AG09309 (cell line): ENCODE measurements around the gene CLBA1.

Experiments used
- DNase-seq: peaks from one replicate; pipeline ENCODE4 v3.0.0-alpha.2; 2010; ENCODE audit warnings: low read depth
- H3K4me3 ChIP-seq: 2 replicates; pipeline ENCODE4 v1.5.1; 2011; ENCODE audit warnings: mild to moderate bottlenecking, low read depth, low read length, moderate library complexity; ENCODE audit not compliant: control insufficient read depth
- CTCF ChIP-seq: IDR thresholded peaks from 2 replicates; pipeline ENCODE4 v1.5.1; 2011; ENCODE audit warnings: mild to moderate bottlenecking, low read depth, low read length, inconsistent platforms; ENCODE audit not compliant: insufficient read depth, control insufficient read depth; ENCODE audit errors: missing control alignments

CLBA1 gene

GRCh38 chr14:104992501-104992900 lies 6.9 kb downstream of the CLBA1 start:
- no peak for DNase-seq
- no peak overlapping the region for H3K4me3 ChIP-seq
- no peak for TF ChIP-seq CTCF

- TF ChIP-seq CTCF, result no peak
- DNase-seq, result no peak
- no peak overlapping the region for H3K4me3 ChIP-seq
Observed at GRCh38 chr14:104993306-104993705, 7.7 kb downstream of the CLBA1 start.

- TF ChIP-seq CTCF, result no peak
- no peak overlapping the region for H3K4me3 ChIP-seq
- DNase-seq, result no peak
Observed at GRCh38 chr14:104993808-104994591, 8.4 kb downstream of the CLBA1 start.

- no peak for DNase-seq
- TF ChIP-seq CTCF, result no peak
- H3K4me3 ChIP-seq, result no peak overlapping the region
Observed at GRCh38 chr14:104994978-104995377, 9.4 kb downstream of the CLBA1 start.

GRCh38 chr14:104996032-104996431 lies 10.4 kb downstream of the CLBA1 start:
- H3K4me3 ChIP-seq, result no peak overlapping the region
- no peak for TF ChIP-seq CTCF
- no peak for DNase-seq

GRCh38 chr14:104996483-104996882 lies 10.9 kb downstream of the CLBA1 start:
- TF ChIP-seq CTCF, result no peak
- H3K4me3 ChIP-seq, result no peak overlapping the region

More at GRCh38 chr14:104996483-104996882, 10.9 kb downstream of the CLBA1 start:
- DNase-seq, result no peak
